Smooth muscle cell (in vitro differentiated cells): Measurements from ENCODE around the gene ARL15. TPM values are rescaled to one million over a fixed set of nuclear protein-coding genes. Genes with fewer than 3 reads are reported as not detected.

ENCODE experiments used
- DNase-seq: peaks from one replicate; lab custom pipeline; 2025; ENCODE audit not compliant: unreplicated experiment; lab: John Stamatoyannopoulos, UW
- H2AFZ ChIP-seq: fragments of 200-600 bp; sonication (generic); 2 replicates; pipeline ENCODE4 v1.6.0; 2016; ENCODE audit warnings: antibody characterized with exemption, low read depth, mild to moderate bottlenecking
- H3F3A ChIP-seq: fragments of 200-600 bp; sonication (generic); 2 replicates; pipeline ENCODE4 v1.6.0; 2017; ENCODE audit warnings: antibody characterized with exemption, low read depth
- H3K27ac ChIP-seq: fragments of 200-600 bp; sonication (generic); 2 replicates; pipeline ENCODE4 v1.5.1; 2016; ENCODE audit warnings: low read depth, mild to moderate bottlenecking
- H3K27me3 ChIP-seq: fragments of 200-600 bp; sonication (generic); 2 replicates; pipeline ENCODE4 v1.6.1; 2016; ENCODE audit warnings: low read depth, mild to moderate bottlenecking
- H3K36me3 ChIP-seq: fragments of 200-600 bp; sonication (generic); 2 replicates; pipeline ENCODE4 v1.5.1; 2016; ENCODE audit warnings: low read depth
- H3K4me1 ChIP-seq: fragments of 200-600 bp; sonication (generic); 2 replicates; pipeline ENCODE4 v1.5.1; 2016; ENCODE audit warnings: low read depth
- H3K4me2 ChIP-seq: fragments of 200-600 bp; sonication (generic); 2 replicates; pipeline ENCODE4 v1.6.0; 2016; ENCODE audit warnings: mild to moderate bottlenecking
- H3K4me3 ChIP-seq: fragments of 200-600 bp; sonication (generic); 2 replicates; pipeline ENCODE4 v1.5.1; 2016; ENCODE audit warnings: mild to moderate bottlenecking
- H3K79me2 ChIP-seq: fragments of 200-600 bp; sonication (generic); 2 replicates; pipeline ENCODE4 v1.6.0; 2016; ENCODE audit warnings: low read depth, mild to moderate bottlenecking
- H3K9ac ChIP-seq: fragments of 200-600 bp; sonication (generic); 2 replicates; pipeline ENCODE4 v1.6.0; 2016; ENCODE audit warnings: low read depth
- H3K9me3 ChIP-seq: fragments of 200-600 bp; sonication (generic); replicated peaks from 2 replicates; pipeline ENCODE4 v1.5.1; 2016; ENCODE audit warnings: low read depth
- H4K20me1 ChIP-seq: fragments of 200-600 bp; sonication (generic); 2 replicates; pipeline ENCODE4 v1.6.0; 2016; ENCODE audit warnings: low read depth
- WGBS: methylation state at CpG from one replicate; pipeline ENCODE4 v1.1.7; 2016; ENCODE audit warnings: low lambda C conversion rate; 5-methylcytosine and 5-hydroxymethylcytosine counted together
- polyA plus RNA-seq: library from polyadenylated mRNA; unstranded; fragments of >200 nt; fragmentation: Nextera tagmentation; extraction: Ambion mirVana; gene quantifications from 2 replicates; pipeline ENCODE4 v1.2.1, GENCODE V29; 2016
- total RNA-seq: library from RNA; depleted of rRNA; stranded (reverse); fragments of >200 nt; gene quantifications from 2 replicates; pipeline ENCODE4 v1.2.3, GENCODE V29; 2014
- TF ChIP-seq, protein P1 (sequence below): fragments of 200-600 bp; sonication (generic); IDR thresholded peaks from 2 replicates; pipeline ENCODE4 v1.5.1; 2017; ENCODE audit warnings: borderline replicate concordance, mild to moderate bottlenecking, antibody characterized with exemption; ENCODE audit not compliant: insufficient read depth, poor library complexity, severe bottlenecking

The ARL15 gene
- total and polyA plus RNA-seq, 2 experiments from 2014 or later = 9.8 to 51.1 TPM

- H2AFZ ChIP-seq = no peak overlapping the region
- H4K20me1 ChIP-seq = no peaks in the 10 kb centered on the region
- no peaks in the 10 kb centered on the region for H3K4me1 ChIP-seq
These were observed 382.6 kb downstream of the ARL15 start for GRCh38 chr5:53927668-53928247.

GRCh38 chr5:53926026-53926425 lies 384.3 kb downstream of the ARL15 start:
- Histone ChIP-seq H3F3A (no peaks in the 10 kb centered on the region), H3K4me2 (no peak overlapping the region), H3K4me1 (no peaks in the 10 kb centered on the region), H3K4me3 (no peak overlapping the region), H2AFZ (no peak overlapping the region), H3K79me2 (no peaks in the 10 kb centered on the region), H4K20me1 (no peaks in the 10 kb centered on the region), H3K36me3 (no peaks in the 10 kb centered on the region), H3K9ac (no peak overlapping the region), H3K27ac (no peak overlapping the region), H3K27me3 (no peaks in the 10 kb centered on the region), H3K9me3 (no peaks in the 10 kb centered on the region)
- DNase-seq = no peak
- TF ChIP-seq, protein P1, sequence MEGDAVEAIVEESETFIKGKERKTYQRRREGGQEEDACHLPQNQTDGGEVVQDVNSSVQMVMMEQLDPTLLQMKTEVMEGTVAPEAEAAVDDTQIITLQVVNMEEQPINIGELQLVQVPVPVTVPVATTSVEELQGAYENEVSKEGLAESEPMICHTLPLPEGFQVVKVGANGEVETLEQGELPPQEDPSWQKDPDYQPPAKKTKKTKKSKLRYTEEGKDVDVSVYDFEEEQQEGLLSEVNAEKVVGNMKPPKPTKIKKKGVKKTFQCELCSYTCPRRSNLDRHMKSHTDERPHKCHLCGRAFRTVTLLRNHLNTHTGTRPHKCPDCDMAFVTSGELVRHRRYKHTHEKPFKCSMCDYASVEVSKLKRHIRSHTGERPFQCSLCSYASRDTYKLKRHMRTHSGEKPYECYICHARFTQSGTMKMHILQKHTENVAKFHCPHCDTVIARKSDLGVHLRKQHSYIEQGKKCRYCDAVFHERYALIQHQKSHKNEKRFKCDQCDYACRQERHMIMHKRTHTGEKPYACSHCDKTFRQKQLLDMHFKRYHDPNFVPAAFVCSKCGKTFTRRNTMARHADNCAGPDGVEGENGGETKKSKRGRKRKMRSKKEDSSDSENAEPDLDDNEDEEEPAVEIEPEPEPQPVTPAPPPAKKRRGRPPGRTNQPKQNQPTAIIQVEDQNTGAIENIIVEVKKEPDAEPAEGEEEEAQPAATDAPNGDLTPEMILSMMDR = no peak
- 98% methylated on average over 4 of the region's 4 CpGs for WGBS

More at GRCh38 chr5:53927668-53928247, 382.6 kb downstream of the ARL15 start:
- H3F3A ChIP-seq = no peaks in the 10 kb centered on the region
- no peak overlapping the region for H3K4me3 ChIP-seq
- no peaks in the 10 kb centered on the region for H3K27me3 ChIP-seq
- no peak overlapping the region for H3K27ac ChIP-seq
- DNase-seq = no peak
- TF ChIP-seq, protein P1 = no peak
- no peak overlapping the region for H3K4me2 ChIP-seq
- H3K36me3 ChIP-seq = no peaks in the 10 kb centered on the region
- H3K79me2 ChIP-seq = no peaks in the 10 kb centered on the region
- H3K9ac ChIP-seq = no peak overlapping the region
- WGBS = 91% methylated on average over 6 of the region's 6 CpGs
- H3K9me3 ChIP-seq = no peaks in the 10 kb centered on the region

DNA sequence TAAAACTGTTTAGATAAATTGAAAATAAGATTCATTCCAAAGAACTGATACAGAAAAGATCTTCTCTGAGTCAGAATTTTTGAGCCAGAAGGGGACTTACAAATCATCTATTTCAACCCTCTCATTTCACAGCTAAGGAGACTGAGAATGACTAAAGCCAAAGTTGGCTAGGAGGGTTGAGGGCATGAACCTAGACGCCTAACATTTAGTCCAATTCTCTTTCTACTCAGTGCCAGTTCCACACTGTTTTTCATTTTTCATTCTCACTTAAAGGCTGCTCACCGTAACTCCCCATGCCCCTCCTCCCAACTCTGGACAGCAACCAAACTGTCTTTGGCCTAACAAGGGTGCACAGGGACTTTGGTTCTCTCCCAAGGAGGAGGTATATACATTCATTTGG lies 386.0 kb downstream of the ARL15 start:
- Histone ChIP-seq H3K4me2 (no peak overlapping the region), H3K9ac (no peak overlapping the region), H3K79me2 (no peaks in the 10 kb centered on the region), H3K36me3 (no peaks in the 10 kb centered on the region), H3K9me3 (no peaks in the 10 kb centered on the region), H3F3A (no peaks in the 10 kb centered on the region), H3K4me3 (no peak overlapping the region), H3K4me1 (no peaks in the 10 kb centered on the region), H4K20me1 (no peaks in the 10 kb centered on the region), H2AFZ (no peak overlapping the region), H3K27me3 (no peaks in the 10 kb centered on the region), H3K27ac (no peak overlapping the region)
- 80% methylated on average over 2 of the region's 2 CpGs for WGBS
- TF ChIP-seq, protein P1 = no peak
- no peak for DNase-seq

DNA sequence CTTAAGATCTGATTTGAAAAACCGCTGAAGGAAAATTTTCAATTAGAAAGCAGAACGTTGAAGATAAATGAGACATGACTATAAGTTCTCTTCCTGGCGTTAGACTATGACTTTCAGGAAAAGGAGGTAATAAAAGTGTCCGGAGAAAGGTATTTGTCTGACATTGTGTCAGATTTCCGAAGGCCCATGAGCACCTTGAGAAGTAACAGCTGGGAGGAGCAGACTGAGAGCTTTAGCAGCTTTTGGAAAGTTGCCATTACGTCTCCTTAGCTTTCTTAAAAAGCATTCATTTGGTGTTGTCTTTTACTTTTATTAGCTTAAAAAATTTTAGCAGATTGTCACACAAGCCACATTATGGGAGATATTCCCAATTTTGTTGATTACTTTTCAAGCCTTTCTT lies 386.4 kb downstream of the ARL15 start:
- Histone ChIP-seq H3K9me3 (no peaks in the 10 kb centered on the region), H3K9ac (no peak overlapping the region), H2AFZ (no peak overlapping the region), H4K20me1 (no peaks in the 10 kb centered on the region), H3K4me2 (no peak overlapping the region), H3K4me1 (no peaks in the 10 kb centered on the region), H3K4me3 (no peak overlapping the region), H3K79me2 (no peaks in the 10 kb centered on the region), H3K36me3 (no peaks in the 10 kb centered on the region), H3K27ac (no peak overlapping the region), H3F3A (no peaks in the 10 kb centered on the region), H3K27me3 (no peaks in the 10 kb centered on the region)
- TF ChIP-seq, protein P1 = no peak
- 88% methylated on average over 6 of the region's 6 CpGs for WGBS
- DNase-seq = no peak
